ENCODE data around the gene TMEM108.

TMEM108 gene

GRCh38 chr3:133330522-133330921 is 292.3 kb downstream of the TMEM108 start:
- no peak for DNase-seq (ENCODE audit: low read depth, low spot score)

- DNase-seq (ENCODE audit: low read depth, low spot score), result no peak
These were observed 316.5 kb downstream of the TMEM108 start for GRCh38 chr3:133354721-133355120.

DNA sequence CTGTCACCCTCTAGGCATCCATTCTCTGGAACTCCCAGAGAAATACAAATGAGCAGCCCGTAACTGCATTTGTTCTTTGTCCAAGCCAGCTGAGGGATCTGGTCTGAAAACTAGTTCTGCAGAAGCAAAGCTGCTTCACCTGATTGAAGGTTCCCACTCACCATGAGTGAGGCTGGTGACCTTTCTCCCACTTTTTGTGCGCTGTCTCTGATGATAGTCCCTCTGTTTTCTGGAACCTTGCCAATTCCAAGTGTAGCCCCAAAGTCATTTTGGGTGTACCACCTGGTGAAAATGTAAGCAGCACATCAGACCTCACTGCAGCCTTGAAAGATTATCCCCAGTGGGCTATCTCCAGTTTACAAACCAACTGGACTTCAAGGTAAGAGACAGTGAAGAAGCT is 322.3 kb downstream of the TMEM108 start:
- DNase-seq (ENCODE audit: low read depth, low spot score), result no peak

GRCh38 chr3:133361011-133361410 is 322.8 kb downstream of the TMEM108 start:
- DNase-seq (ENCODE audit: low read depth, low spot score), result no peak

DNA sequence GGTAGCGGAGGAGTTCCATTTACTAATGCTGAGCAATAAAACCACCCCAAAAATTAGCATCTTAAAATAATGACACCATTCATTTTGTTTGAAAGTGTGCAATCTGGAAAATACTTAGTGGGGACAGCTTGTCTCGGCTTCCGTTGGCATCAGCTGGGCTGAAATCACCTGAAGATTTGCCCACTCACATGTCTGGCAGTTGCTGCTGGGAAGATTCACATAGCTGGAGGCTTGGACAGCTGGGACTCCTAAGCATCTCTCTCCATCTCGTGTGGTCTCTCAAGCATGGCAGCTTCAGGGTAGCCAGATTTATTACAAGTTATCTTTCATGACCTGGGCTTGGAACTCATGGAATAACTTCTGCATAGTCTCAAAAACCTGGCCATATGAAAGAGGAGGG is 323.2 kb downstream of the TMEM108 start:
- no peak for DNase-seq (ENCODE audit: low read depth, low spot score)

- DNase-seq (ENCODE audit: low read depth, low spot score), result no peak
These were observed 324.3 kb downstream of the TMEM108 start for GRCh38 chr3:133362539-133362938.

DNA sequence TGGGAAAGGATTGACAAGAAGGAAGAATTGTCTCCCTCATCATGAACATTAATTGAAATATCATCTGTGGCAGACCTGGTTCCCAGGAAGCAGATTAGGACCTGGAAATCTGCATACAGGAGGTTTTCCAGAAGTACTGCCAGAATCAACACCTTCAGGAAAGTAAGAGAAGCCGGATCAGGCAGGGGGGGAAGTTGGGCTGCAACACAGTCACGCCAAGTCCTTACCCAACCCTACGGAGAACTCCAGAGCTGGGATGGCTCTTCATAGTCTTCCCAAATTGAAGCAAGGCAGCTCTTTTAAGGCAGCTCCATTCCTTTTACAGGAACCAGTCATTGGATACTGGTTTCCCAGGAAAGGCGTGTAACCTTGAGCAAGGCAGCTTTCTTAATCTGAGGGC is 326.5 kb downstream of the TMEM108 start:
- DNase-seq (ENCODE audit: low read depth, low spot score), result no peak

DNA sequence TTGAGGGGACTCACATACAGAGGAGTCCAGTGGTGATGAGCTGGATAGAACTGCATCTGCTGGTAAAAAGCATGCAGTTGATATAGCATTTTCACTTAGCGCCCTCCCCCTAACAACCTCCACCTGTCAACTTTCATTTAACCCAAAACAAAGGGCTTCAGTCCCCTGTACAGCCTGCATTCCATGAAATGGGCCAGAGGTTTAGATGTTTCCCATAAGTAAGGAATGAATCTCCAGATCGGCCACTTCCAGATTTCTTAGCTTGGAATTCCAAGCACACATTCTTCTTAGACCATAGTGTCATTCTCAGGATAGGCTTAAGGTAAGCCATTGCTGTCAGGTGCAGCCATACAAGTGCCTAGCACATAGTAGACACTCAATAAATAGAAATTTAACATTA is 328.7 kb downstream of the TMEM108 start:
- no peak for DNase-seq (ENCODE audit: low read depth, low spot score)

- no peak for DNase-seq (ENCODE audit: low read depth, low spot score)
These were observed 329.2 kb downstream of the TMEM108 start for GRCh38 chr3:133367403-133367802.

DNA sequence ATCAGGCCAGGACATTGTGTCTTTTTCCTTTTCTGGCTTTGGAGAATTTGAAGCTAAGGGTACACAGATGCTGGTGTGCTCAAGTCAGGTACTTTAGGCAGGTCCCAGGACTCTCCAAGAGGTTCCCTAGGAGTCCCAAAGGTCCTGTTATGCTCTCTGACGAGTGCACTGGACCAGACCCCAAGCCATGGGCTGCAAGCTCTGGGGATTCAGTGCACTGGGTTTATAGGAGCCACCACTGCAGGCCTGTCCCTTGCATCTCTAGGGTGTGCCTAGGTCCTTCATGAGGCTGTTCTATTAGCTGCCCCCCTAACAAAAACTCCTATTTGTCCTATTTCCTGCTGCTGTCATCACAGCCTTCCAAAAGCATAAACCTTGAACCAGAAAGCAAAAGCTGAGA is 329.8 kb downstream of the TMEM108 start:
- no peak for DNase-seq (ENCODE audit: low read depth, low spot score)

- no peak for DNase-seq (ENCODE audit: low read depth, low spot score)
These were observed 330.3 kb downstream of the TMEM108 start for GRCh38 chr3:133368371-133369067.

DNA sequence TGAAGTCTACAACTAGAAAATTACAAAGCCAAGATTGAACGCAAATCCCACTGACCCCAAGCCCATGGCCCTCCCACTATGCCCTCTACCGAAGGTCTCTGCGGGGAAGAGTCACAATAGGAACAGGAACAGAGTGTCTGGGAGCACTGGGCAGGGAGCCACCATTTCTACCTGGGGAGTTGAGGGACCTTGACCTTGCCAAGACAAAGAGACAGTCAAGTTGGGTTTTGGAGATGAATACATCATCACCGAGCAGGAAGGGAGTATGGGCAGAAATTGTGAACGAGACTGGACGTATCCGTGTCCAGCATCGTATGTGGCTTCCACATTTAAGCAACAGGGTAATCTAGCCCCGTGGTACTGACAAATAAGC is 330.9 kb downstream of the TMEM108 start:
- no peak for DNase-seq (ENCODE audit: low read depth, low spot score)

DNA sequence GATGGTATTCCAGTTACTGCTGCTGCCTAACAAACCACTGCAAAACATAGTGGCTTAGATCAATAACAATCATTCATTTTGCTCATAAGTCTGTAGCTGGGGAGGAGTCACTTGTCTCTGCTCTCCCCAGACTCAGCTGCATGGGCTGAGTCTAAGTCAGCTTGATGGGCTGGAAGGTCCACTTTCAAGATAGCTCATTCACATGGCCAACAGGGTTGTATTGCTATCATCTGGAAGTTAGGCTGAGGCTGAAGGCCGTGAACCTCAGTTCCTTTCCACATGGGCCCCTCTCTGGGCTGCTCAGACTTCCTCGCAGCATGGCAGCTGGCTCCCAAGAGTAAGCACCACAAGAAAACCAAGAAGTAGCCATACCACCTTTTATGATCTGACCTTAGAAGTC is 333.0 kb downstream of the TMEM108 start:
- no peak for DNase-seq (ENCODE audit: low read depth, low spot score)

DNA sequence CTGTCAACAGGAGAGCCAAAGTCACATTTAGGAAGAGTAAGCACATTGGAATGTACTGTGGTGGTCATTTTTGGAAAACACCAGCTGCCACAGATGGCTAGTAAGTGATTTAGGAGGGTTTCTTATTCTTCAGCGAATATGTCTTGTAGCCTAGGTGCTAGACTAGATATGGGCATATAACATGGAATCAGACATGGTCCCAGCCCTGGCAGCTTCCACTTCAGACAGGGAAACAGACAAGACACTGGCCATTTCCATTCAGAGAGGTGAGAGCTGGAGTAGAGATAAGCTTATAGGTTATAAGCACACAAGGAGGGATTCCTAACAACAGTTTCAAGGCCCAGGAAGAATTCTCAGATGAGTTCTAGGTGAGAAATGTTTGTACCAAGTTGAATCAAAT is 333.5 kb downstream of the TMEM108 start:
- no peak for DNase-seq (ENCODE audit: low read depth, low spot score)

DNA sequence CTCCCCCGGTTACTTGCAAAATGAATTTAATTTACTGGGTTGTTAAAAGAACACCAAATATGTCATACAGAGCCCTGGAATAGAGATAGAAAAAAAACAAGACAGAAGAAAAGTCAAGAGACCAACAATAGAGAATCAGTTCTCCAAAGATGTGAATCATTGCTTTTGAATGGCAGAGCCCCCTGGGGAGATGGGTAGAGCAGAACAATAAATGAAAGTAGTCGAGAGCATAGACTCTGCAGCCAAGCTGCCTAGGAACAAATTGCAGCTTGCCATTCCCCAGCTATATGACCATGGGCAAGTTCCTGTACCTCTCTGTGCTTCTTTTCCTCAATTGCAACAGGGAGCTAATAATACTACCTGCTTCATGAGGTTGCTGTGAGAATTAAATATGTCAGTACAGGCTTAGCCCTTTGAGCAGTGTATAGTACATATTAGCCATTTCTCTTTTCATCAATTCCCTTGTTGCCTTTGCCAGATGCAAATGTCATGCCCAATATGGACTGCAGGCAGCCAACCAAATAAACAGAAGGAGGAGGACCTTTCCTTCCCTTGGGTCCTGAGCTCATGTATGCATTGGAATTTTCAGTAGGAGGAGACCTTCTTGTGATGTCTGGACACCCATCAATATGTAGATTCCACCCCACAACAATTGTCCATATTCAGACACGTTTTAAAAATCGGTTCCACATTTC is 336.7 kb downstream of the TMEM108 start:
- no peak for DNase-seq (ENCODE audit: low read depth, low spot score)

GRCh38 chr3:133375403-133375745 is 337.2 kb downstream of the TMEM108 start:
- no peak for DNase-seq (ENCODE audit: low read depth, low spot score)

DNA sequence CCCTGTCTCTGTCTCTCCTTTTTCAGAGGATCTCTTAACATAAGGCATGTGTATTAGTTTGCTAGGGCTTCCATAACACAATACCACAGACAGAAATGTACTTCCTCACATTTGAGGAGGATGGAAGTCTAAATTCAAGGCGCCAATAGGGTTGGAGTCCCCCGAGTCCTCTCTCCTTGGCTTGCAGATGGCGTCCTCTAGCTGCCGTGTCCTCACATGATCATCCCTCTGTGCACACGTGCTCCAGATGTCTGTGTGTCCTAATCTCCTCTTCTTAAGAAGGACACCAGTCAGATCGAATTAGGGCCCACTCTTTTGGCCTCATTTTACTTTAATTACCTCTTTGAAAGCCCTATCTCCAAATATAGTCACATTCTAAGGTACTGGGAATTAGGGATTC is 338.6 kb downstream of the TMEM108 start:
- DNase-seq (ENCODE audit: low read depth, low spot score), result no peak

DNA sequence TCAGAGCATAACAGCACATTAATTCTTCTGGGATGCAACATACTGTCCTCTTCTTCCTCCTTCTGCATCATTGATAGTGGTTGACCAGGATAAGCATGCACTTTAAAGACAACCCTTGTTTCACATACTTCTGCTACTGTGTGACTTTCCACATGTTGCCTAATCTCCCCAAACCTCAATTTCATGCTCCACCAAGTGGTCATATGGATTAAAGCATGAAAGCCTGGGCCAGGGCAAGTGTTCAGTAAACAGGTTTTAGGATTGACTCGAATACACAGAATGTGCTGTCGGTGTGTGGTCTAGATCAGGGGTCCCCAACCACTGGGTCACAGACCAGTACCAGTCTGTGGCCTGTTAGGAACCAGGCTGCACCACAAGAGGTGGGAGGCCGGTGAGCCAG is 339.2 kb downstream of the TMEM108 start:
- no peak for DNase-seq (ENCODE audit: low read depth, low spot score)

GRCh38 chr3:133379926-133380325 is 341.7 kb downstream of the TMEM108 start:
- DNase-seq (ENCODE audit: low read depth, low spot score), result no peak

GRCh38 chr3:133380481-133381225 is 342.5 kb downstream of the TMEM108 start:
- DNase-seq (ENCODE audit: low read depth, low spot score), result no peak

DNA sequence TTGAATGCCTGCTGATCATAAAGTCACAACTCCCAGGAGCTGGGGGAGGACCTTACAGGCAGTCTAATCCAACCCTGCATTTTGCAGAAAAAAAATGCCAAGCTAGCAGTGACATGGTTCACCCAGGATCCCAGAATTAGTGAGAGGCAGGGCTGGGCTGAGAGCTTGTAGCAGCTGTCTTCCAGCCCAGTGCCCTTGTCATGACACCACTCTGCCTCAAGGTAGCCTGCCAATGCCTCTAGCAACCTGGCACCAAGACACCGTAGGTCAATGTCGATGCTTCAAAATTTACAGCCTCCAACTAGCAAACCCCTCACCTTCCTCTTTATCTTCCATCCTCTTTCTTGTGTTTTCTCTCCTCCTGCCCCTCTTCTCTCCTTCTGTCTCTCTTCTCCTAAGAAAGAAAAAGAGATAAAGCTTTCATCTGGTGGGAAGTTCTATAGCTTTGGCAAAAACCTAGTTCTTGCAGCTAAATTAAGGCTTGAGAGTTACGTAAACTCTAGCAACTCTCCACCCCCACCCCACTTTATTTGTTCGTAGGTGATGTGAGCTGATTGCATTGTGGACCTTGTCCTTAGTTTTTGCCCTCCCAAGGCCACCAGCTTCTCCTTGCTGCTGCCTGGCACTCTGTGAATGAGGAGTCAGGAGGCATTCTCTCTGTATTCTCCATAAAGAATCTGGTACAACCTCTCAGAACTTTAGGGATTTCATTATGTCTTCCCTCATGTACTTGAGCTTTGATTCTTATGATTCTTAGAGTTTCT is 343.3 kb downstream of the TMEM108 start:
- no peak for DNase-seq (ENCODE audit: low read depth, low spot score)

DNA sequence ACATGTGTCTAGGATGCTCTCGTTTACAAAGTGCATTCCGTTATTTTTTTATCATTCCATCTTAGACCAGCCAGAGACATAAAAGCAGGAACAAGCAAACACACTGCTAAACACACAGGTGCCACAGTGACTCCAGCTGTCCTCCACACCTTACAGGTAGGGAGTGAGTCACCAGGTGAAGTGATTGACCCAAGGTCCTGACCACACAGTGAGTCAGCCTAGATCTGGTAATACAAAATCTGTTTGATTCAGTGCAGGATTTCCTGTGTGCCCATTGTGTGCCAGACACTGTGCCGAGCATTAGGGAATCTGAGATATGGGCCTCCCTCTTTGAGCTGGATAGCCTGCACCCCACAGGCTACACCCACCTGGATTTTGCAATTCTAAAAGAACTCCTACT is 345.0 kb downstream of the TMEM108 start:
- no peak for DNase-seq (ENCODE audit: low read depth, low spot score)

All from activated naive CD8-positive, alpha-beta T cell treated with anti-CD3 and anti-CD28 coated beads, Interleukin-2, amount 50 U/mL, for 16 hours (primary cell).